K562 (cell line): ENCODE measurements around the gene FRAT1. TPM values are rescaled to one million over a fixed set of nuclear protein-coding genes. Genes with fewer than 3 reads are reported as not detected.

Experiments used
- ATAC-seq: fragments of 200-7000 bp; cut with Tn5 transposase; 3 replicates; pipeline ENCODE4 v1.9.1; 2020; ENCODE audit warnings: moderate library complexity
- BruUV-seq: library from RNA; stranded (reverse); fragments of 400-500 nt; replicated peaks from 2 replicates; lab custom pipeline; 2021; lab: Mats Ljungman, UMichigan
- CTCF ChIA-PET: fragments of 300-600 bp; formaldehyde crosslinking; extraction: SDS; loops from one replicate; lab custom pipeline; 2021; ENCODE audit warnings: low intra/inter-chr PET ratio; lab: Yijun Ruan, JAX
- POLR2A ChIA-PET: fragments of 300-600, 350-650 bp; sonication (Branson Sonifier 250); formaldehyde crosslinking; extraction: SDS; loops from one replicate; lab custom pipeline; 2021; ENCODE audit warnings: antibody characterized with exemption, inconsistent platforms; lab: Yijun Ruan, JAX
- DNase-seq, 4 experiments: peaks; one replicate each; pipeline versions ENCODE4 v3.0.0 to v3.0.0-alpha.2; 2011 to 2018; ENCODE audit warnings: low spot score in 3 of 4, mixed read lengths in 3 of 4; ENCODE audit errors: extremely low read depth in 1 of 4
- FAIRE-seq: peaks from 2 replicates; lab custom pipeline; 2011; peaks lifted over from hg19 to GRCh38; lab: Jason Lieb, UNC
- H2AFZ ChIP-seq: 2 replicates; pipeline ENCODE4 v1.6.0; 2011; ENCODE audit warnings: low read depth, low read length, control low read depth, inconsistent platforms
- H3K27ac ChIP-seq: fragments of 200-600 bp; 3 replicates; pipeline ENCODE4 v1.8.0; 2011; ENCODE audit warnings: low read depth, mild to moderate bottlenecking, control low read depth, inconsistent platforms, low read length, moderate library complexity, mixed read lengths; ENCODE audit errors: extremely low read depth
- H3K27me3 ChIP-seq, 2 experiments: fragments of 300-600 bp in 1 of 2; 2 replicates in 1 of 2; 3 replicates in 1 of 2; pipeline versions ENCODE4 v1.6.0 to v1.8.0; 2011; ENCODE audit warnings: inconsistent platforms in 2 of 2, low read length in 2 of 2, mild to moderate bottlenecking in 1 of 2, mixed read lengths in 1 of 2, moderate library complexity in 1 of 2; ENCODE audit not compliant: control insufficient read depth in 2 of 2, insufficient read depth in 2 of 2
- H3K36me3 ChIP-seq: fragments of 300-600 bp; 3 replicates; pipeline ENCODE4 v1.8.0; 2011; ENCODE audit warnings: mild to moderate bottlenecking, low read length, inconsistent platforms; ENCODE audit not compliant: control insufficient read depth, insufficient read depth
- H3K4me1 ChIP-seq, 2 experiments: fragments of 200-600 bp in 1 of 2; replicated peaks in 1 of 2; 2 replicates in 1 of 2; 3 replicates in 1 of 2; pipeline versions ENCODE4 v1.5.1 to v1.8.0; 2011; ENCODE audit warnings: inconsistent platforms in 2 of 2, low read length in 2 of 2, mild to moderate bottlenecking in 1 of 2, mixed read lengths in 1 of 2, moderate library complexity in 1 of 2; ENCODE audit not compliant: control insufficient read depth in 2 of 2, insufficient read depth in 2 of 2
- H3K4me2 ChIP-seq: 2 replicates; pipeline ENCODE4 v1.6.1; 2011; ENCODE audit warnings: low read length, control low read depth, inconsistent platforms, mixed read lengths; ENCODE audit not compliant: insufficient read depth
- H3K4me3 ChIP-seq: fragments of 200-600 bp; sonication (generic), shearing (Covaris generic); 2 replicates; pipeline ENCODE4 v1.5.1; 2016; ENCODE audit warnings: control low read depth, inconsistent platforms
- H3K79me2 ChIP-seq: fragments of 200-600 bp; 3 replicates; pipeline ENCODE4 v1.8.0; 2011; ENCODE audit warnings: low read length, inconsistent platforms; ENCODE audit not compliant: control insufficient read depth, insufficient read depth
- H3K9ac ChIP-seq, 2 experiments: 2 replicates each; pipeline versions ENCODE4 v1.6.0 to v1.6.1; 2011; ENCODE audit warnings: low read depth in 2 of 2, low read length in 2 of 2, control low read depth in 1 of 2, inconsistent platforms in 1 of 2, mild to moderate bottlenecking in 1 of 2, mixed read lengths in 1 of 2; ENCODE audit not compliant: insufficient read depth in 1 of 2
- H3K9me1 ChIP-seq: one replicate; pipeline ENCODE4 v1.6.0; 2011; ENCODE audit warnings: inconsistent platforms, mild to moderate bottlenecking, low read length, moderate library complexity; ENCODE audit not compliant: control insufficient read depth, insufficient read depth
- H3K9me3 ChIP-seq: replicated peaks from 2 replicates; pipeline ENCODE4 v1.5.1; 2011; ENCODE audit warnings: low read depth, low read length, inconsistent platforms; ENCODE audit not compliant: control insufficient read depth, insufficient read depth
- H4K20me1 ChIP-seq: replicated peaks from 2 replicates; pipeline ENCODE4 v1.6.1; 2011; ENCODE audit warnings: low read length, inconsistent platforms, mixed read lengths; ENCODE audit not compliant: control insufficient read depth, insufficient read depth
- CBX1 ChIP-seq: sonication (generic); IDR thresholded peaks from 2 replicates; pipeline ENCODE4 v1.6.1; 2016; ENCODE audit warnings: antibody characterized with exemption, low read depth, mild to moderate bottlenecking
- CTCF ChIP-seq, 3 experiments: IDR thresholded peaks in 2 of 3; conservative IDR thresholded peaks in 1 of 3; 2 replicates each; pipeline ENCODE4 v1.5.1; 2011 to 2012; ENCODE audit warnings: low read length in 3 of 3, mild to moderate bottlenecking in 3 of 3, control low read depth in 2 of 3, improper control_type of control experiment in 1 of 3, inconsistent platforms in 1 of 3, low read depth in 1 of 3, mixed read lengths in 1 of 3, moderate library complexity in 1 of 3; ENCODE audit not compliant: insufficient read depth in 2 of 3
- CXXC5 ChIP-seq: fragments of 250-450 bp; sonication (Bioruptor Pico); IDR thresholded peaks from 2 replicates; pipeline ENCODE4 v1.8.0; 2022; ENCODE audit warnings: inconsistent platforms, mild to moderate bottlenecking, moderate library complexity
- NFRKB ChIP-seq: fragments of 450-650 bp; IDR thresholded peaks from 2 replicates; pipeline ENCODE4 v1.6.1; 2016; ENCODE audit warnings: low read depth
- RAD51 ChIP-seq: fragments of 450-650 bp; IDR thresholded peaks from 2 replicates; pipeline ENCODE4 v1.7.1; 2016; ENCODE audit warnings: low read depth, mild to moderate bottlenecking, borderline replicate concordance
- RBBP5 ChIP-seq: fragments of 200-600 bp; sonication (generic); IDR thresholded peaks from 2 replicates; pipeline ENCODE4 v1.6.1; 2012; ENCODE audit warnings: borderline replicate concordance, mild to moderate bottlenecking, low read length, control low read depth, inconsistent platforms; ENCODE audit not compliant: insufficient read depth, poor library complexity, severe bottlenecking
- TAF9B ChIP-seq: fragments of 450-650 bp; IDR thresholded peaks from 2 replicates; pipeline ENCODE4 v1.6.1; 2018; ENCODE audit warnings: mild to moderate bottlenecking; ENCODE audit not compliant: partially characterized antibody
- WGBS: fragments of 100-300 bp; shearing (Covaris generic); methylation state at CpG from one replicate; pipeline ENCODE4 v1.1.6; 2016; ENCODE audit warnings: low coverage, mixed read lengths; ENCODE audit not compliant: insufficient coverage; ENCODE audit errors: missing lambda C conversion rate; 5-methylcytosine and 5-hydroxymethylcytosine counted together
- in situ Hi-C: fragments of 300-500 bp; cut with MboI; formaldehyde crosslinking; loops from 4 replicates; pipeline ENCODE4 v1.15.0; 2018; ENCODE audit warnings: inconsistent platforms, mixed read lengths
- intact Hi-C: fragments of 100-400 bp; cut with micrococcal nuclease; formaldehyde crosslinking; loops from 2 replicates; pipeline ENCODE4 v1.14.2; 2022
- polyA plus RNA-seq, 8 experiments: library from polyadenylated mRNA; depleted of rRNA in 4 of 8; stranded (reverse) in 5 of 8; unstranded in 3 of 8; fragments of >200 nt; fragmentation: Nextera tagmentation in 2 of 8; fragmentation: Illumina TruSeq in 1 of 8; extraction: Ambion mirVana in 2 of 8; extraction: Trizol in 1 of 8; gene quantifications; 2 replicates each; pipeline versions ENCODE4 v1.2.1 to v1.2.3, GENCODE V29; 2011 to 2014; ENCODE audit warnings: inconsistent platforms in 1 of 8, missing spikeins in 1 of 8
- total RNA-seq, 7 experiments: library from RNA; depleted of rRNA in 6 of 7; stranded (reverse); fragments of >200 nt in 6 of 7; fragmentation: Illumina TruSeq in 2 of 7; extraction: Trizol in 2 of 7; gene quantifications; 2 replicates each; pipeline versions ENCODE4 v1.2.1 to v1.2.3, GENCODE V29; 2011 to 2021; ENCODE audit warnings: low replicate concordance in 1 of 7
- TF ChIP-seq, protein P1 (sequence below): IDR thresholded peaks from 3 replicates; pipeline ENCODE4 v1.6.1; 2011; ENCODE audit warnings: borderline replicate concordance, mild to moderate bottlenecking; ENCODE audit not compliant: insufficient read length, insufficient read depth
- TF ChIP-seq, protein P2 (sequence below): sonication (generic); formaldehyde crosslinking; IDR thresholded peaks from 2 replicates; pipeline ENCODE4 v1.8.0; 2023; ENCODE audit warnings: missing genetic modification reagents, mild to moderate bottlenecking, borderline replicate concordance

Gene FRAT1
- total and polyA plus RNA-seq, 9 of the 15 experiments (the other 6 are each of a cell fraction or from before 2014, with no cell fraction given) = 0.11 to 4.6 (median 1.4) TPM

DNA sequence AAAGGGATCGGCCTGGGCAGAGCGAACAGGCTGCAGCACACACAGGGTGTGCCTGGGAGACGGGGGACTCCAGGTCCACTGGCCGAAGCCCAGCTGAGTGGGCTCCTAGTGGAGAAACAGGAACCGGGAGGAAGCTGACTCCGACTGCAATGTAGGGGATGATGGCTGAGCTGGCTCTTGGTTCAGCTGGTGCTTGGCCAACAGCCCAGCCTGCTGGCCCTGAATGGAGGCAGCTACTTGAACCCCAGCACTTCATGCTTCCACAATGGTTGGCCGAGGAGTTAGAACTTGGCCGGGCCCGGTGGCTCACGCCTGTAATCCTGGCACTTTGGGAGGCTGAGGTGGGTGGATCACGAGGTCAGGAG, 42.4 kb downstream of the FRAT1 start:
- ChIA-PET CTCF (no interaction called here), POLR2A (interaction anchor here (0.6 kb wide), 1 partner anchor 9 kb away, joined by 3 read pairs; no protein-coding TSS in a partner anchor)
- H3K4me1 ChIP-seq = no peaks in the 10 kb centered on the region; a peak in 1 of 5 replicates
- 0 out of 4 replicates have a peak overlapping the region, but pooled peaks of 1 of the 2 experiments have one; percentile 1 for H3K9ac ChIP-seq
- H3K9me1 ChIP-seq = no peaks in the 10 kb centered on the region
- H3K79me2 ChIP-seq = no peaks in the 10 kb centered on the region
- DNase-seq (no peak), ATAC-seq (no peak), FAIRE-seq (no peak)
- BruUV-seq = no TSS peak
- peaks cover 82% of the 10 kb centered on the region; the same call in 2 of the 3 replicates for H3K36me3 ChIP-seq
- H3K27ac ChIP-seq = no peak overlapping the region
- WGBS = 87% methylated on average over 4 of the region's 11 CpGs
- no peak overlapping the region for H2AFZ ChIP-seq
- no peaks in the 10 kb centered on the region for H3K9me3 ChIP-seq
- no peak overlapping the region for H3K4me2 ChIP-seq
- in situ Hi-C loops (no loop called here), intact Hi-C loops (no loop called here)
- no peak for TF ChIP-seq CBX1
- no peak for TF ChIP-seq TAF9B
- no peak for TF ChIP-seq RAD51
- no peak for TF ChIP-seq CXXC5 (CRISPR knock-in tag)
- TF ChIP-seq NFRKB = no peak
- no peak for TF ChIP-seq RBBP5
- TF ChIP-seq, protein P1, sequence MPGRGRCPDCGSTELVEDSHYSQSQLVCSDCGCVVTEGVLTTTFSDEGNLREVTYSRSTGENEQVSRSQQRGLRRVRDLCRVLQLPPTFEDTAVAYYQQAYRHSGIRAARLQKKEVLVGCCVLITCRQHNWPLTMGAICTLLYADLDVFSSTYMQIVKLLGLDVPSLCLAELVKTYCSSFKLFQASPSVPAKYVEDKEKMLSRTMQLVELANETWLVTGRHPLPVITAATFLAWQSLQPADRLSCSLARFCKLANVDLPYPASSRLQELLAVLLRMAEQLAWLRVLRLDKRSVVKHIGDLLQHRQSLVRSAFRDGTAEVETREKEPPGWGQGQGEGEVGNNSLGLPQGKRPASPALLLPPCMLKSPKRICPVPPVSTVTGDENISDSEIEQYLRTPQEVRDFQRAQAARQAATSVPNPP = no peak
- TF ChIP-seq CTCF (IDR thresholded peaks at IDR 0.05 in 2 of 3, conservative IDR thresholded peaks at IDR 0.05 in 1 of 3; ENCODE audit: insufficient read depth in 2 of 3, low read depth in 1 of 3, low read length in 3 of 3) = no peak
- TF ChIP-seq, protein P2, sequence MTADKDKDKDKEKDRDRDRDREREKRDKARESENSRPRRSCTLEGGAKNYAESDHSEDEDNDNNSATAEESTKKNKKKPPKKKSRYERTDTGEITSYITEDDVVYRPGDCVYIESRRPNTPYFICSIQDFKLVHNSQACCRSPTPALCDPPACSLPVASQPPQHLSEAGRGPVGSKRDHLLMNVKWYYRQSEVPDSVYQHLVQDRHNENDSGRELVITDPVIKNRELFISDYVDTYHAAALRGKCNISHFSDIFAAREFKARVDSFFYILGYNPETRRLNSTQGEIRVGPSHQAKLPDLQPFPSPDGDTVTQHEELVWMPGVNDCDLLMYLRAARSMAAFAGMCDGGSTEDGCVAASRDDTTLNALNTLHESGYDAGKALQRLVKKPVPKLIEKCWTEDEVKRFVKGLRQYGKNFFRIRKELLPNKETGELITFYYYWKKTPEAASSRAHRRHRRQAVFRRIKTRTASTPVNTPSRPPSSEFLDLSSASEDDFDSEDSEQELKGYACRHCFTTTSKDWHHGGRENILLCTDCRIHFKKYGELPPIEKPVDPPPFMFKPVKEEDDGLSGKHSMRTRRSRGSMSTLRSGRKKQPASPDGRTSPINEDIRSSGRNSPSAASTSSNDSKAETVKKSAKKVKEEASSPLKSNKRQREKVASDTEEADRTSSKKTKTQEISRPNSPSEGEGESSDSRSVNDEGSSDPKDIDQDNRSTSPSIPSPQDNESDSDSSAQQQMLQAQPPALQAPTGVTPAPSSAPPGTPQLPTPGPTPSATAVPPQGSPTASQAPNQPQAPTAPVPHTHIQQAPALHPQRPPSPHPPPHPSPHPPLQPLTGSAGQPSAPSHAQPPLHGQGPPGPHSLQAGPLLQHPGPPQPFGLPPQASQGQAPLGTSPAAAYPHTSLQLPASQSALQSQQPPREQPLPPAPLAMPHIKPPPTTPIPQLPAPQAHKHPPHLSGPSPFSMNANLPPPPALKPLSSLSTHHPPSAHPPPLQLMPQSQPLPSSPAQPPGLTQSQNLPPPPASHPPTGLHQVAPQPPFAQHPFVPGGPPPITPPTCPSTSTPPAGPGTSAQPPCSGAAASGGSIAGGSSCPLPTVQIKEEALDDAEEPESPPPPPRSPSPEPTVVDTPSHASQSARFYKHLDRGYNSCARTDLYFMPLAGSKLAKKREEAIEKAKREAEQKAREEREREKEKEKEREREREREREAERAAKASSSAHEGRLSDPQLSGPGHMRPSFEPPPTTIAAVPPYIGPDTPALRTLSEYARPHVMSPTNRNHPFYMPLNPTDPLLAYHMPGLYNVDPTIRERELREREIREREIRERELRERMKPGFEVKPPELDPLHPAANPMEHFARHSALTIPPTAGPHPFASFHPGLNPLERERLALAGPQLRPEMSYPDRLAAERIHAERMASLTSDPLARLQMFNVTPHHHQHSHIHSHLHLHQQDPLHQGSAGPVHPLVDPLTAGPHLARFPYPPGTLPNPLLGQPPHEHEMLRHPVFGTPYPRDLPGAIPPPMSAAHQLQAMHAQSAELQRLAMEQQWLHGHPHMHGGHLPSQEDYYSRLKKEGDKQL = no peak
- H4K20me1 ChIP-seq = no peaks in the 10 kb centered on the region
- H3K27me3 ChIP-seq = no peaks in the 10 kb centered on the region
- H3K4me3 ChIP-seq = no peak overlapping the region
